COLO668 (cell line): Measurements from ENCODE around the gene HOTAIR.

Experiments used
- DNase-seq: peaks from one replicate; lab custom pipeline; 2025; ENCODE audit not compliant: unreplicated experiment; lab: John Stamatoyannopoulos, UW

The HOTAIR gene

DNA sequence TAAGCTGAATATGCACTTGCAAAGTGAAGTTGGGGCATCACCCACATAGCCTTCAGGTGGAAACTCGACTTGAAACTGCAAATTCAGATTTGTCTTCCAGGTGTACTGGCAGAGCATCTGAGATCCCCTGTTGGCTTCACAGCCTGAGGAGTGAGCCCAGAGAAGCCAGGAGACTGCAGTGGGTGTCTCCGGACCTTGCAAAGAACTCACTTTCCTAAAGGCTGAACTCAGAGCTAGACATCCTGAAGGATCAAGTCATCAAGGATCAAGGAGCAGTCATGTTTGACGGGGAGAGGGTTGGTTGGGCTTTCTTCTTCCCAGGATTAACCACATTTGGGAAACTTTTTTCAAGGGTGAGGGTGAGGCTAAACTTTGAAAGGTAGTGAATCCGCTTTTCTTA, 45.2 kb downstream of the HOTAIR start:
- DNase-seq: no peak

DNA sequence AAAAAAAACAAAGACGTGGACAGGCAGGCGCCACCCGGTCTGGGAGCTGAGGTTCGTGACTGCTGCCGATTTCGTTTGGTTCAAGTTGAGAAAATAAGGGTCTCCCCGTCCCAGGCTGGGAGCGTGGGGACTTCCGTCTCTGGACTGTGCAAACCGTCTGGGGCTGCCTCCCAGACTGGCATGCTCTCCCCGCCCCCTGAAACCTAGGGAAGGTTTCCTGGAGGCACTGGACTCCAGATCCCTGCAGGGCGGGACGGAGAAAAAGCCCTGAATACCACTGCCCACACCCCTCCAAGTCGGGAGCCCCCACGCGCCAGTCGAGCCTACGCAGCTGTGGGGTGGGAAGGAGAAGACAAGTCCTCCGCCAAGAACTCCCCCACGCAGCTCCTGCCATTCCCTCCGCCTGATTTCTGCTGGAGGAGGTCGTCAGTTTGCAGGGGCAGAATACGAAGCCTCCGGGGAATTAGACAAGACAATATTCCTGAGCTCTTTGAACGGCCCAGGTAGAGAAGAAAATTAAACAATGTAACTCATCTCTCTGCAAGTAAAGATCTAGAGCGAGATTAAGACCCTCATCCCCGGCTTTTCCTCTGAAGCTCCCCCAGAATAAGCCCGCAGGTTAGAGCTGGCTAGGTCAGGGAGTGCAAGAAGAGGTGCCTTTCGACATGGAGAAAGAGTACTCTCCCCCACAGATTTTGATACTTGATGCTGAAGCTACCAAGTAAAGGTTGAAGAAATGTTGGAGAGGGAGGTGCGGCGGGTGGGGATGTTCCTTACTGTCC, 46.5 kb downstream of the HOTAIR start:
- no peak for DNase-seq

DNA sequence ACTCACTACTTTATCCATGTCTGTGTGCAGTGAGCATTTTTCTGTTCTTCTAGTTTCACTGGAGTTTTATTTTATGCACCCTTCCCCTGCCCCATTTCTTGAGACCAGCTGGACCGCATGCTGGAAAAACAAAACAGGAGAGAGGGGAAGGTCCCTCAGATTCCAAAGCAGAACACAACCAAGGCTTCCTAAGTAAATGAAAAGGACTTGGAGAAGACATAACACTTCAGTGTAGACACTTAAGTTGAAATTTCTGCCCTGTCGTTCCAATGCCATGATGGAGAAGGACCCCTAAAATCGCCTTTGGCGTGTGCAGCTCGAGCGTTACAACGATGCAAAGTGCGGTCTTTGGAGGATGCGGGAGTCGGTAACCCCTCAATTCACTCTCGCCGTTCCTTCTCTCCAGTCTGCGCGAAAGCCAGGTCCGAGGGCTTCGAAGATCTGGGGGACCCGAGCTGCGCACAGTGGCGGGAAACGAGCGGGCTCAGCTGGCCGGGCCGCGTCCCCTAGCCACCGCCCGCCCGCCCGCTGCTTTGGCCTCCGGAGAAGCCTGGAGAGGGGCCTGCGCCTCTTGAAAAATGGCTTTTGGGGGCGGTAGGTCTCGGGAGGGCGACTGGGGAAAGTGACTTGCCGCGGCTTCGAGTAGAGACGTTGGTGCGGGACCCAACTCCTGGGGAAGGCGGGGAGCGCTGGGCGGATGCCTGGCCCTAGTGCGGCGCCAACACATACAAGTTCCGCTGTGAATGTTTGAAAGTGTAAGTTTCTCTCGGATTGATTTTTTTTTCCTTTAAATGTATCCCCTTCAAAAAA, 47.3 kb downstream of the HOTAIR start:
- no peak for DNase-seq

DNA sequence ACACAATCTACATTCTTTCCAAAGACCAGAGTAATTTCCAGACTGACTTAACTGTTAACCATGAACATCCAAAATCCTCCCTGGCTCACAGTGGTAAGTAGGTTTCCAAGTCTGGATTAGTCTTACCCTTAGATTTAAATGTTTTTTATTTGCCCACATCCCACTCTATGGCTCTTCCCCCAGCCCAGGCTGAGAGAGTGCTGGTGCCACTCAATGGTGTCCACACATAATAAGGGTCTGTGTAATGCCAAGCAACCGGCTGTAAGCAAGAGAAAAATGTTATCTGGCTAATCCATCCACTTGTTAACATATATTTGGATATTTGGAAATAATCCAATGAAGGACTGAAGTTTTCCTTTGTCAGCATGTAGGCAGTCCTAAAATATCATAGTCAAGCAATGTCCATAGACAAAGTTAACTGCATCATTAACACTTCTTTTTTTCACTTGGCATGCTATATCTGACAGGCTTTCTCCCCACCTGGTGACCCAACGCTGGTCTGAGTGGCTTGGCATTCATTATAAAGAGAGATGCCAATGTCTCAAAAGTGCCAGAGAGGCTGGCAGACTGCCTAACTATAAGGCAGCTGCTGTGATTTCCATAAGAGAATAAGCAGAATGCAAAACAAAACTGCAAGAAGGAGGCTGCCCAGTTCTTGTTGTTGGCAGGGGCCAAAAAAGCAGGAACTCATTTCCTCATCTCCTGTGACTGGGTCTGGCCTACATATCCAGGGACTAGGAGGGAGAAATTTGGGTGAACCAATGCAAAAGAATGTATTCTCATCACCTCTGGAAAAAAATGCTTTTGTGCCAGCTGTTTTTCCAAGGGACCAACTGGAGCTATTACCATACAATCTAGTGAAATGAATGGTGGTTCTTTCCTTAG, 50.0 kb downstream of the HOTAIR start:
- no peak for DNase-seq

DNA sequence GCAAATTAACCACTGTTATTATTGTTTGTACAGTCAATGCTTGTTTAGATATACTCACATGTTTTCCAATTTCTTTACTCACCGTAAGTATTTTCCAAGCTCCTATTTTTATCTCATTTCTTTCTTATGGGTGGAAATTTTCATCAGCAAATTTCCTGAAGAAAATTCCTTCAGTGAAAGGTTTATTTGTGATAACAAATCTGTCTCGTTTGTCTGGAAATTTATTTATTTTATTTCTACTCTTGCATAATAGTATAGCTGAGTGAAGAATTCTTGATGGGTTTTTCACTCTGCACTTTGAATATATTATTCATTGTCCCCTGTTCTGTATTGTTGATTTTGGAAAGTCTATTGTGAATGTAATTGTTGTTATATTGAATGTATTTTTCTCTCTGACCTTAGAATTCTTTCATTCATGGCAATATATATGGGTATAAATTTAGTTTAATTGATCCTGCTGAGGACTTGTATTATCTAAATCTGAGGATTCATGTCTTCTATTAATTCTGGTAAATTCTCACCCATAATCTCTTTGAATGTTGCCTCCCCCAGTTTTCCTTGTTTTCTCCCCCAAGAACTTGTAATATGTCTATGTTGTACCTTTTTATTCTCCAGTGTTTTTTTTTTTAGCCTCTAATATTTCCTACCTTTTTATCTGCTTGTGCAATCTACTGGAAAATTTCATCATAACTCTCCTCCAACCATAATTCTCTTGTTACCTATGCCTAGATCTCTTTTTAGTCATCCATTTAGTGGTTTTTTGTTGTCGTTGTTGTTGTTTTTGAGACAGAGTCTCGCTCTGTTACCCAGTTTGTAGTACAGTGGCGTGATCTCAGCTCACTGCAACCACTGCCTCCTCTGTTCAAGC, 57.7 kb downstream of the HOTAIR start:
- DNase-seq: no peak
